SK-N-SH treated with all-trans-retinoic acid at 6 μM for 48 hours (cell line): ENCODE results near the gene STK39.
A peak's percentile ranks its signal among the peaks of the same experiment; 100 is the strongest.

Source experiments
- ATAC-seq: fragments of 200-7000 bp; cut with Tn5 transposase; 3 replicates; pipeline ENCODE4 v1.9.1; 2020; ENCODE audit warnings: mild to moderate bottlenecking, moderate library complexity
- ARNTL ChIP-seq: fragments of 450-650 bp; formaldehyde crosslinking; IDR thresholded peaks from 2 replicates; pipeline ENCODE4 v1.5.0; 2020; ENCODE audit warnings: low read depth, mild to moderate bottlenecking, moderate library complexity, borderline replicate concordance
- BACH2 ChIP-seq: fragments of 250-450 bp; sonication (Bioruptor Pico); IDR thresholded peaks from 2 replicates; pipeline ENCODE4 v1.9.0; 2021; ENCODE audit warnings: mild to moderate bottlenecking, borderline replicate concordance
- CSDC2 ChIP-seq: fragments of 250-450 bp; sonication (Bioruptor Pico); IDR thresholded peaks from 2 replicates; pipeline ENCODE4 v1.5.0; 2020; ENCODE audit warnings: mild to moderate bottlenecking, moderate library complexity
- CSRNP3 ChIP-seq: fragments of 250-450 bp; sonication (Bioruptor Pico); IDR thresholded peaks from 2 replicates; pipeline ENCODE4 v1.5.1; 2021; ENCODE audit warnings: mild to moderate bottlenecking, moderate library complexity
- ESRRG ChIP-seq: fragments of 250-450 bp; sonication (Bioruptor Pico); IDR thresholded peaks from 2 replicates; pipeline ENCODE4 v1.6.1; 2021; ENCODE audit warnings: mild to moderate bottlenecking
- ISL1 ChIP-seq: fragments of 250-450 bp; sonication (Bioruptor Pico); IDR thresholded peaks from 2 replicates; pipeline ENCODE4 v2.1.2; 2022; ENCODE audit warnings: mild to moderate bottlenecking, moderate library complexity
- OSR1 ChIP-seq: fragments of 250-450 bp; sonication (Bioruptor Pico); IDR thresholded peaks from 2 replicates; pipeline ENCODE4 v1.8.0; 2022; ENCODE audit warnings: moderate library complexity, mild to moderate bottlenecking, inconsistent platforms
- POU6F1 ChIP-seq: fragments of 250-450 bp; sonication (Bioruptor Pico); IDR thresholded peaks from 2 replicates; pipeline ENCODE4 v1.8.0; 2021; ENCODE audit warnings: low read depth, mild to moderate bottlenecking, moderate library complexity, borderline replicate concordance
- PPARA ChIP-seq: fragments of 250-450 bp; sonication (Bioruptor Pico); IDR thresholded peaks from 2 replicates; pipeline ENCODE4 v1.5.0; 2020; ENCODE audit warnings: mild to moderate bottlenecking, borderline replicate concordance
- RARB ChIP-seq: fragments of 250-450 bp; sonication (Bioruptor Pico); IDR thresholded peaks from 2 replicates; pipeline ENCODE4 v1.8.0; 2021; ENCODE audit warnings: mild to moderate bottlenecking, moderate library complexity
- SNAI2 ChIP-seq: fragments of 250-450 bp; sonication (Bioruptor Pico); IDR thresholded peaks from 2 replicates; pipeline ENCODE4 v1.5.0; 2020; ENCODE audit warnings: mild to moderate bottlenecking, moderate library complexity
- TCF4 ChIP-seq: fragments of 250-450 bp; sonication (Bioruptor Pico); IDR thresholded peaks from 2 replicates; pipeline ENCODE4 v1.8.0; 2021; ENCODE audit warnings: mild to moderate bottlenecking, moderate library complexity, borderline replicate concordance
- TOX ChIP-seq: fragments of 250-450 bp; sonication (Bioruptor Pico); IDR thresholded peaks from 2 replicates; pipeline ENCODE4 v1.8.0; 2021; ENCODE audit warnings: mild to moderate bottlenecking, moderate library complexity, borderline replicate concordance
- ZC3H10 ChIP-seq: fragments of 250-450 bp; sonication (Bioruptor Pico); IDR thresholded peaks from 2 replicates; pipeline ENCODE4 v1.5.1; 2021; ENCODE audit warnings: mild to moderate bottlenecking, moderate library complexity
- ZFP3 ChIP-seq: fragments of 250-450 bp; sonication (Bioruptor Pico); IDR thresholded peaks from 2 replicates; pipeline ENCODE4 v1.5.0; 2020; ENCODE audit warnings: mild to moderate bottlenecking, moderate library complexity
- ZFP30 ChIP-seq: fragments of 450-650 bp; formaldehyde crosslinking; IDR thresholded peaks from 2 replicates; pipeline ENCODE4 v1.5.0; 2022; ENCODE audit warnings: mild to moderate bottlenecking, moderate library complexity
- ZNF70 ChIP-seq: fragments of 450-650 bp; formaldehyde crosslinking; IDR thresholded peaks from 2 replicates; pipeline ENCODE4 v1.5.0; 2020; ENCODE audit warnings: mild to moderate bottlenecking, moderate library complexity
- ZNF8 ChIP-seq: fragments of 450-650 bp; formaldehyde crosslinking; IDR thresholded peaks from 2 replicates; pipeline ENCODE4 v1.5.0; 2020; ENCODE audit warnings: mild to moderate bottlenecking, moderate library complexity
- TF ChIP-seq, protein P1 (sequence below): fragments of 250-450 bp; sonication (Bioruptor Pico); IDR thresholded peaks from 2 replicates; pipeline ENCODE4 v1.5.0; 2020; ENCODE audit warnings: mild to moderate bottlenecking, moderate library complexity
- TF ChIP-seq, protein P2 (sequence below): fragments of 250-450 bp; sonication (Bioruptor Pico); IDR thresholded peaks from 2 replicates; pipeline ENCODE4 v1.8.0; 2020; ENCODE audit warnings: mild to moderate bottlenecking, moderate library complexity, borderline replicate concordance

The STK39 gene

GRCh38 chr2:168198476-168199207 lies 48.8 kb downstream of the STK39 start:
- TF ChIP-seq, protein P1, sequence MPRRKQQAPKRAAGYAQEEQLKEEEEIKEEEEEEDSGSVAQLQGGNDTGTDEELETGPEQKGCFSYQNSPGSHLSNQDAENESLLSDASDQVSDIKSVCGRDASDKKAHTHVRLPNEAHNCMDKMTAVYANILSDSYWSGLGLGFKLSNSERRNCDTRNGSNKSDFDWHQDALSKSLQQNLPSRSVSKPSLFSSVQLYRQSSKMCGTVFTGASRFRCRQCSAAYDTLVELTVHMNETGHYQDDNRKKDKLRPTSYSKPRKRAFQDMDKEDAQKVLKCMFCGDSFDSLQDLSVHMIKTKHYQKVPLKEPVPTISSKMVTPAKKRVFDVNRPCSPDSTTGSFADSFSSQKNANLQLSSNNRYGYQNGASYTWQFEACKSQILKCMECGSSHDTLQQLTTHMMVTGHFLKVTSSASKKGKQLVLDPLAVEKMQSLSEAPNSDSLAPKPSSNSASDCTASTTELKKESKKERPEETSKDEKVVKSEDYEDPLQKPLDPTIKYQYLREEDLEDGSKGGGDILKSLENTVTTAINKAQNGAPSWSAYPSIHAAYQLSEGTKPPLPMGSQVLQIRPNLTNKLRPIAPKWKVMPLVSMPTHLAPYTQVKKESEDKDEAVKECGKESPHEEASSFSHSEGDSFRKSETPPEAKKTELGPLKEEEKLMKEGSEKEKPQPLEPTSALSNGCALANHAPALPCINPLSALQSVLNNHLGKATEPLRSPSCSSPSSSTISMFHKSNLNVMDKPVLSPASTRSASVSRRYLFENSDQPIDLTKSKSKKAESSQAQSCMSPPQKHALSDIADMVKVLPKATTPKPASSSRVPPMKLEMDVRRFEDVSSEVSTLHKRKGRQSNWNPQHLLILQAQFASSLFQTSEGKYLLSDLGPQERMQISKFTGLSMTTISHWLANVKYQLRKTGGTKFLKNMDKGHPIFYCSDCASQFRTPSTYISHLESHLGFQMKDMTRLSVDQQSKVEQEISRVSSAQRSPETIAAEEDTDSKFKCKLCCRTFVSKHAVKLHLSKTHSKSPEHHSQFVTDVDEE = no peak
- TF ChIP-seq OSR1 (CRISPR knock-in tag) (no peak), ZC3H10 (CRISPR knock-in tag) (no peak), BACH2 (CRISPR knock-in tag) (no peak), ARNTL (no peak)
- TF ChIP-seq, protein P2, sequence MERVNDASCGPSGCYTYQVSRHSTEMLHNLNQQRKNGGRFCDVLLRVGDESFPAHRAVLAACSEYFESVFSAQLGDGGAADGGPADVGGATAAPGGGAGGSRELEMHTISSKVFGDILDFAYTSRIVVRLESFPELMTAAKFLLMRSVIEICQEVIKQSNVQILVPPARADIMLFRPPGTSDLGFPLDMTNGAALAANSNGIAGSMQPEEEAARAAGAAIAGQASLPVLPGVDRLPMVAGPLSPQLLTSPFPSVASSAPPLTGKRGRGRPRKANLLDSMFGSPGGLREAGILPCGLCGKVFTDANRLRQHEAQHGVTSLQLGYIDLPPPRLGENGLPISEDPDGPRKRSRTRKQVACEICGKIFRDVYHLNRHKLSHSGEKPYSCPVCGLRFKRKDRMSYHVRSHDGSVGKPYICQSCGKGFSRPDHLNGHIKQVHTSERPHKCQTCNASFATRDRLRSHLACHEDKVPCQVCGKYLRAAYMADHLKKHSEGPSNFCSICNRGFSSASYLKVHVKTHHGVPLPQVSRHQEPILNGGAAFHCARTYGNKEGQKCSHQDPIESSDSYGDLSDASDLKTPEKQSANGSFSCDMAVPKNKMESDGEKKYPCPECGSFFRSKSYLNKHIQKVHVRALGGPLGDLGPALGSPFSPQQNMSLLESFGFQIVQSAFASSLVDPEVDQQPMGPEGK = no peak
- peak; percentile 77 for ATAC-seq

DNA sequence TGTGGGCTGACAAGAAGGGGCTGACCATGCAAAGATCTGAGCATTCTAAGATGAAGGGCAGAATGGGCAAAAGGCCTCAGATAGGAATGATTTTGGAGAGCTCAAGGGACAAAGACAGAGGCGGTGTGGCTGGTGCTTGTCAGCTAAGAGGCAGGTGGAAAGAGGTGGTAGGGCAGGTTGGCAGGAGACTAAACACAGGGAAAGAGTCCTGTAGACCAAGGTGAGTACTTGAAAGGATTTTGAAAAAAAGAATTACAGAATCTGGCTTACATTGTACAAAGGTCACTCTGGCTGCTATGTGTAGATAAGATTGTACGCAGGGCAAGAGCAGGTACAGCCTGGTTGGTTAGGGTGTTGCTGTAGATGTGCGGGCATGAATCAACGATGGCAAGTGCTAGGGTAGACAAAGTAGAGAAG lies 50.6 kb downstream of the STK39 start:
- no peak for TF ChIP-seq TOX
- TF ChIP-seq ZC3H10 (CRISPR knock-in tag) = no peak
- no peak for TF ChIP-seq ZFP30 (CRISPR knock-in tag)
- no peak for TF ChIP-seq ZNF70
- no peak for TF ChIP-seq ZNF8
- TF ChIP-seq, protein P1 = no peak
- TF ChIP-seq POU6F1 (CRISPR knock-in tag) = no peak
- TF ChIP-seq SNAI2 (CRISPR knock-in tag) = no peak
- TF ChIP-seq PPARA (CRISPR knock-in tag) = no peak
- TF ChIP-seq ZFP3 (CRISPR knock-in tag) = no peak
- no peak for TF ChIP-seq RARB (CRISPR knock-in tag)
- no peak for TF ChIP-seq CSRNP3 (CRISPR knock-in tag)
- no peak for TF ChIP-seq BACH2 (CRISPR knock-in tag)
- TF ChIP-seq CSDC2 (CRISPR knock-in tag) = no peak
- TF ChIP-seq ESRRG (CRISPR knock-in tag) = no peak

GRCh38 chr2:168194784-168195522 lies 52.4 kb downstream of the STK39 start:
- TF ChIP-seq TCF4 = peak; percentile 72; the same call in 1 of the 2 replicates
- no peak for TF ChIP-seq ISL1
- ATAC-seq = peak; percentile 17; the same call in 1 of the 3 replicates

More for the DNA sequence above, 50.6 kb downstream of the STK39 start:
- no peak for ATAC-seq
